Measurements from ENCODE around the gene ZIC4.

The ZIC4 gene

GRCh38 chr3:147404800-147405230, 1.5 kb downstream of the ZIC4 start:
- no peak for DNase-seq

GRCh38 chr3:147404000-147404799, 2.1 kb downstream of the ZIC4 start:
- no peak for DNase-seq

GRCh38 chr3:147403511-147403910, 2.8 kb downstream of the ZIC4 start:
- no peak for DNase-seq

- no peak for DNase-seq
Measured at GRCh38 chr3:147402159-147402558, 4.2 kb downstream of the ZIC4 start.

- no peak for DNase-seq
Measured at GRCh38 chr3:147401421-147401820, 4.9 kb downstream of the ZIC4 start.

- DNase-seq: no peak
Measured at GRCh38 chr3:147400999-147401398, 5.3 kb downstream of the ZIC4 start.

GRCh38 chr3:147400111-147400510, 6.2 kb downstream of the ZIC4 start:
- no peak for DNase-seq

- DNase-seq: no peak
Measured at GRCh38 chr3:147398813-147399534, 7.4 kb downstream of the ZIC4 start.

- DNase-seq: no peak
Measured at GRCh38 chr3:147397875-147398812, 8.2 kb downstream of the ZIC4 start.

GRCh38 chr3:147397155-147397874, 9.0 kb downstream of the ZIC4 start:
- no peak for DNase-seq

- DNase-seq: no peak
Measured at GRCh38 chr3:147396712-147397046, 9.7 kb downstream of the ZIC4 start.

- DNase-seq: no peak
Measured at GRCh38 chr3:147395899-147396711, 10.2 kb downstream of the ZIC4 start.

- no peak for DNase-seq
Measured at GRCh38 chr3:147394884-147395225, 11.5 kb downstream of the ZIC4 start.

GRCh38 chr3:147393943-147394883, 12.1 kb downstream of the ZIC4 start:
- DNase-seq: no peak

- DNase-seq: no peak
Measured at GRCh38 chr3:147393261-147393942, 12.9 kb downstream of the ZIC4 start.

- no peak for DNase-seq
Measured at GRCh38 chr3:147392625-147392946, 13.8 kb downstream of the ZIC4 start.

- DNase-seq: no peak
Measured at GRCh38 chr3:147391781-147392624, 14.3 kb downstream of the ZIC4 start.

- DNase-seq: no peak
Measured at GRCh38 chr3:147390589-147391569, 15.5 kb downstream of the ZIC4 start.
